HG03558 (cell line): Measurements from ENCODE around the gene PRKAB1.

Experiments used
- ATAC-seq: cut with Tn5 transposase; IDR thresholded peaks from one replicate; pipeline ENCODE4 v1.9.1; 2021; ENCODE audit warnings: moderate number of reproducible peaks; ENCODE audit not compliant: unreplicated experiment; ENCODE audit errors: extremely low read depth

PRKAB1 gene

DNA sequence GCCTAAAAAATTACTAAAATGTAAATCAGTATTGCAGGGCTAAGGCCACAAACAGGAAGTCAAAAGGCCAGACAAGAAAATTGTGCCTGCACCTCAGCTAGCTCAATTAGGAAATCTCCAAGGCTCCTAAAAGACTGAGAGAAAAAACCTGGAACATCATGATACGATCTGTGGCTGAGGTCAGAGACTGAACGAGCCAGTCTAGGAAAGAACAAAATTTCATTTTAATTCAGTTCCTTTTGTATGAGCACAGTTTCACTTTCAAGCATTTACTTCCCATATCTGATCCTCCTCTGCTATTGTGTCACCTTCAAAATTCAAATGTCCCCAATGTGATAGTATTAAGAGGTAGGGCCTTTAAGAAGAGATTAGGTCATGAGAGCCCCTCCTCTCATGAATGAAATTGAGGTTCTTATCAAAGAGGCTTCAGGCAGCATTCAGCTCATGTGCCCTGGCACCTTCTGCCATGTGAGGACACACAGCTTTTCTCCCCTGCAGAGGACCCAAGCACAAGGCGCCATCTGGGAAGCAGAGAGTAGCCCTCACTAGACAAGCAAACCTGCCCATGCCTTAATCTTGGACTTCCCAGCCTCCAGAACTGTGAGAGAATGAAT, 14.8 kb downstream of the PRKAB1 start:
- no peak for ATAC-seq

DNA sequence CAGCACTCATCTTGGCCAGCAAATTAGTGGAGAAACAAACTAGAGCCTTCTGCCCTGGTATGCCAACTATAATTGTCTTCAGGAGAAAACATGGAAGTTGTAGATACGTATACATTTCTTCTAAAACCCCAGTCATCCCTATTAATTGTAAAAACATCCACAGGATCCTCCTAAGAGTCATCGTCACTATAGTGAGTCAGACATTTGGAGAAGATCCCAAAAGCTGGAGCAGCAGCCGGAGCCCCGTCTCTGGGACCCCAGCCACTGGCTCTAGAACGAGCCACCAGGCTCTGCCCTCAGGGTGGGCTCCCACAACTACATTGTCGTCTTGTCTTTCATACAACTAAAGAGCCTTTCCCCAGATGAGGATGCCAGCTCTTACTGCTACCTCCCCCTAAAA, 15.5 kb downstream of the PRKAB1 start:
- no peak for ATAC-seq

- no peak for ATAC-seq
These were observed 15.9 kb downstream of the PRKAB1 start for GRCh38 chr12:119683816-119684215.

GRCh38 chr12:119684711-119685369, 16.9 kb downstream of the PRKAB1 start:
- ATAC-seq: no peak

GRCh38 chr12:119685375-119685774, 17.4 kb downstream of the PRKAB1 start:
- no peak for ATAC-seq

DNA sequence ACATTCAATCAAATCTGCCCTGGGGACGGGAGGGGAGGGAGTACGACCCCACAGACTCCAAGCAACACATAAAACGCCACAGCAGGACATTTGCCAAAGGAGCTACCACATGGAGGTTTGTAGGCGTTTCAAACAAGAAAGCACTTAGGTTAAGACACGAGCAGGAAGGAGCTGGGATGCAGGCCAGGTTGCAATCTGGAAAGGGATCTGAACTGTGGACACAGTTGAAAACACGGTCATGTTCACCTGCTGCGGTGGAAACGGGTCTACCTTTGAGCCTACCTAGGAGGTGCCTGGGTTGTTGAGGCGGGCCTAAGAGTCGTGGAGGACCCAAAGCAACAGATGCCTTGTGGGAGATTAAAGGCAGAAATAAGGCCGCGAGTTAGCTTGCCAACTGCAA, 18.4 kb downstream of the PRKAB1 start:
- ATAC-seq: no peak

- no peak for ATAC-seq
These were observed 18.8 kb downstream of the PRKAB1 start for GRCh38 chr12:119686776-119687175.

DNA sequence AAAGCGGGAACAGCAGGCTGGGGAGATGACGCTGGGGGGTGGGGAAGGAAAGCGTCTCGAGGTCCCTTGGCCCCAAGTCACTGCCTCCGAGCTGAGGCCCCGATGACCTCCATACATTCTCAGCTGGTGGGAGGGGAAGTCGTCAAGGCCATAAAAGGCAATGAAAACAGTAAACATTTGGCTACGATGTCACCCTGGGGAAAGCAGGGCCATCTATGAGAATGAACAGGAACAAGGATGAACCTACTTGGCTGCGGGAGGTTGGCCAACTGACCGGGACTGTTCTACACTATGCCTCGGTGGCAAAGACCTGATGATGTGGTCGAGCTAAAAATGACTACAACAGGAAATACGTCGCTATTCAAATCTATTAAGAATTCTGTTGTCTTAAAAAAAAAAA, 19.5 kb downstream of the PRKAB1 start:
- ATAC-seq: no peak

DNA sequence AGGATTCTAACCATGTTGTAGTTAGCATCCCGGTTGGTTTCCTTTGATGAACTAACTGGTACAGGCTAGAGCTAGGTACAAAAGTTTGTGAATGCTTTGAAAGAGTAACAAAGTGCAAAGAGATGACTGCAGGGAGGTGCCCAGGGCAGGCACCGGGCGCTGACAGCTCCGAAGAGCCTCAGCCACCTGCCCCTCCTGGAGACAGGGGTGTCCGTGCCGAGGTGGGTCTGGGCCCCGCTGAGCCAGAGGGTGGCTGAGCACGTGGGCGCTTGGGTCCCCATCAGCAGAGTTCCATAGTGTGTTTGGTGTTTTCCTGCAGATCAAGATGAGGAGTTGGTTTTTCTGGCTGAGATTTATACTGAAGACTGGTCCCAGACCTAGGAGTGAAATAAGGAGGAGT, 19.9 kb downstream of the PRKAB1 start:
- ATAC-seq: no peak

DNA sequence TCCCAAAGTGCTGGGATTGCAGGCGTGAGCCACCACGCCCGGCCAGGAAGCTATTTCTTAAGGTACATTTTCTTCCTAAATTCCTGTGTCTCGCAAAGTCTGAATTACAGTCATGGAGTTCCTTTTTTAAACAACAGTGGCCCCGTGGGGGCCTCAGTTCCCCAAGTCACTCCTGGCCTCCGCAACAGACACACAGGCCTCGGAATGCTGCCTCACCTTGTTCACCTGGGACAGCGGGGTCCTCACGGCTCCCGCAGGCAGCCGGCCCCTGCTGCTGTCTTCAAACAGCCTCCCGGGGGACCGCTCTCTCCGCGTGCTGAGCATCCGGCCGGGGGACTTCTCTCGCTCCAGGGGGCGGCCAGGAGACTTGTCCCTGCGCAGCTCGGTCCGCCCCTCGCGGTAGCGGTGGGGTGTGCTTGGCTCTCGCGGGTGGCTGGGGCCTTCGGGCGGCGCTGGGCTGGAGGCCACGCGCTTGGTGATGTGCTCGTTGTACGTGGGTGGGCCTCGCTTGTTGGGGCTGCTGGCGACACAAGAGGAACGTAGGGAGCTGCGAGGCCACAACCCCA, 22.1 kb downstream of the PRKAB1 start:
- no peak for ATAC-seq

DNA sequence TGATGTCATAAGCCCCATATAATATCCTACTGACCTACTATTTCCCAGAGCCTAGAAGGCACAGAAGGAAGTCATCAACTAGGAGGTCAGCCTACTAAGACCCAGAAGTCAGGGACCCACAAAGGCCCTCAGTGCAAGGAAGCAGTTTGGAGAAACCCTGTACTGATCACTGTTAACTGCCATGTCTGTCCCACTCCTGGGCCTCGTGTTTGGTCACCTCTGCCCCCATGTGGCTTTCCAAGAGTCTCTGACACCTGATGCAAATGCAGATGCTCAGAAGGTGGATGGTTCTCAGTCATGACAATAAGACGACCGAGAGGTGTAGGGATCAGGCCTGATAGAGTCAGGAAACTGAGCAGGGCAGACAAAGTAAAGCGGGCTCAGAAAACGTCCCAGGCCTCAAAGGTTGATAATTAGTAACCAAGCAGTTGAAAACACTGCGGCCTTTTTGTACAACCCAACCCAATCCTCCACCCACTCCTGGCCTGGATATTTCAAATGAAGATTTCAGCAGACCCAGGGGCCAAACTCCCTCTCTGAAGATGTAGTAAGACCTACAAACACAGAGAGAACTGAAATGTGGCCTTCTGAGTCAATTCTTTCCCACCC, 23.4 kb downstream of the PRKAB1 start:
- ATAC-seq: no peak

- ATAC-seq: no peak
These were observed 24.5 kb downstream of the PRKAB1 start for GRCh38 chr12:119692410-119692809.

GRCh38 chr12:119692997-119693396, 25.1 kb downstream of the PRKAB1 start:
- no peak for ATAC-seq

- no peak for ATAC-seq
These were observed 25.6 kb downstream of the PRKAB1 start for GRCh38 chr12:119693511-119693910.

GRCh38 chr12:119694111-119694510, 26.2 kb downstream of the PRKAB1 start:
- ATAC-seq: no peak

DNA sequence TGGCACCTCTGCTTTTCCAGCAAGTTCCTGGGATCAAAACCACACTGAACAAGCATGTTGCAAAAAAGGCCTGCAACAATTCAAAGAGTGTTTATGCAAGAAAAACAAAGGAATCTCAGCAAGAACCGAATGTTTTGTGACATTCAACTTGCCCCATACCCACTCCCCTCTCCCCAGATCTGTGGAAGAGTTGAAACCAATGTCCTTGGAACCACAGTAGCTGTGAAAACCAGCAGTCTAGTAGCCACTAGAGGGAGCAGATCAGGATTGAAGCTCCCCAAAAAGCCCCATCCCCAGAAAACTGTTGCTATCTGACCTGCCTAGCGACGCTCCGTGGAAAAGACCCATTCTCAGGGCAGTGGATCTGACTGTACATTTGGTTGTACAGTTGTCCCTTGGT, 27.1 kb downstream of the PRKAB1 start:
- ATAC-seq: no peak

- no peak for ATAC-seq
These were observed 29.0 kb downstream of the PRKAB1 start for GRCh38 chr12:119696943-119697342.

GRCh38 chr12:119699199-119699760, 31.3 kb downstream of the PRKAB1 start:
- no peak for ATAC-seq

GRCh38 chr12:119700078-119700477, 32.1 kb downstream of the PRKAB1 start:
- ATAC-seq: no peak

DNA sequence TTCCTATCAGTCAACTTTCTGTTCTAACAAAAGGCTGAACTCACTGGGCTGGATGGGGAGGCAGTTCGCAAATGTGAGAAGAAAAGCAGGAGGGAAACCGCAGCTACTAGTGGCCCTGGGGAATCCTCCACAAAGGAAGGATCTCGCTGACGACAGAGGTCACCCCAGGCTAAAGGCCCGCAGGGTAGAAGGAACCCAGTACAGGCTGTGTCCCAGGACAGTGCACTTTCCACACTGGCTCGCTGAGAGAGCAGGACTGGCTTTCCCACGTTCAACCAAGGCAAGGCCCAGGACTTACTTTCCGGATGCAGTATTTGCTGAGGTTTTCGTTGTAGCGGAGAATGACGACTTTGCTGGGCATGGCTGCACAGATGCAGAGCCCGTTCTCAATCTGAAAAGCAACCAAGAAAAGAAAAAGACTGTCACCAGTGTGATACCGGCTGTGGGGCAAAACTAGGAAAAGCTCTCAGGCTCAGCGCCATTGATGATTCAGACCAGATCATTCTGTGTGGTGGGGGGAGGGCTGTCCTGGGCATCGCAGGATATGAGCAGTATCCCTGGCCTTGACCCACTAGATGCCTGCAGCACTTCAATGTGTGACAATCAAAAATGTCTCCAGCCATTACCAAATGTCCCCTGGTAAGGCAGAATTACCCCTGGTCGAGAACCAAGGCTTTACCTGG, 36.3 kb downstream of the PRKAB1 start:
- ATAC-seq: no peak

GRCh38 chr12:119705182-119705581, 37.2 kb downstream of the PRKAB1 start:
- no peak for ATAC-seq
